ENCODE measurements around the gene TMA7. TPM values are rescaled to one million over a fixed set of nuclear protein-coding genes. Genes with fewer than 3 reads are reported as not detected.

TMA7 gene
- total and polyA plus RNA-seq, 2 donors (not counting 3 experiments of a cell fraction or from before 2014, with no cell fraction given), result 137 to 306 TPM

- Histone ChIP-seq H3K79me2 (ENCODE audit: control insufficient read depth, insufficient read depth, low read length) (peaks cover 35% of the 10 kb centered on the region), H3K27ac (ENCODE audit: insufficient read depth, low read depth, low read length) (peak overlapping the region; percentile 98), H3K4me2 (ENCODE audit: insufficient read depth, low read length) (no peak overlapping the region), H3K9ac (replicated peaks; ENCODE audit: extremely low read depth, insufficient read depth, low read length) (peak overlapping the region; percentile 43), H4K20me1 (replicated peaks; ENCODE audit: control insufficient read depth, extremely low read depth, insufficient read depth, low read length) (no peaks in the 10 kb centered on the region), H3K4me1 (ENCODE audit: control insufficient read depth, extremely low read depth, insufficient read depth, low read length) (peaks cover 24% of the 10 kb centered on the region), H3K36me3 (ENCODE audit: control insufficient read depth in 2 of 2, extremely low read depth in 1 of 2, insufficient read depth in 2 of 2, low read length in 2 of 2) (peaks cover 0 to 42% of the 10 kb centered on the region in 2 experiments), H3K4me3 (replicated peaks in 1 of 3; ENCODE audit: insufficient read depth in 1 of 3, low read depth in 1 of 3, low read length in 3 of 3) (no peak overlapping the region), H3K9me3 (replicated peaks; ENCODE audit: control insufficient read depth, insufficient read depth, low read length) (no peaks in the 10 kb centered on the region), H3K9me1 (replicated peaks; ENCODE audit: control insufficient read depth, extremely low read depth, insufficient read depth, low read length) (no peaks in the 10 kb centered on the region), H3K27me3 (ENCODE audit: control insufficient read depth in 2 of 2, insufficient read depth in 2 of 2, low read length in 2 of 2) (no peaks in the 10 kb centered on the region), H2AFZ (ENCODE audit: low read depth, low read length) (no peak overlapping the region)
- intact Hi-C loops (cut with micrococcal nuclease), result loop anchor here (1.0 to 2.0 kb wide), 10 partner anchors 8 to 221 kb away; partner anchors contain the start of genes ATRIP, CCDC51, SLC26A6 and TMA7
- DNase-seq (ENCODE audit: low read depth, low spot score) (no peak), FAIRE-seq (no peak)
- dilution Hi-C loops (cut with MboI; ENCODE audit: extremely low pct_ligation_motif_present, low sequenced_read_pairs), result no loop called here
- POLR2A ChIA-PET, result no interaction called here
- CTCF ChIA-PET, result interaction anchor here (0.8 to 6.2 kb wide), 8 partner anchors 8 to 92 kb away, joined by 3 to 63 read pairs (median 5); partner anchors contain the start of genes PFKFB4 and SHISA5
- TF ChIP-seq EZH2 (IDR thresholded peaks at IDR 0.05; ENCODE audit: borderline replicate concordance, low read depth, low read length, severe bottlenecking) (no peak), FOS (IDR thresholded peaks at IDR 0.05; ENCODE audit: borderline replicate concordance, insufficient read depth, low read length) (no peak), POLR2AphosphoS5 (IDR thresholded peaks at IDR 0.05; ENCODE audit: insufficient read depth, low read depth, low read length) (no peak), GATA2 (IDR thresholded peaks at IDR 0.05; ENCODE audit: insufficient read depth, insufficient read length, low read depth, low read length) (no peak), MAX (IDR thresholded peaks at IDR 0.05; ENCODE audit: insufficient read depth, insufficient read length) (no peak), MYC (IDR thresholded peaks at IDR 0.05; ENCODE audit: low read depth, low read length) (no peak), POLR2A (IDR thresholded peaks at IDR 0.05; ENCODE audit: low read depth, low read length) (no peak), CTCF (IDR thresholded peaks at IDR 0.05; ENCODE audit: extremely low read depth in 1 of 2, insufficient read depth in 1 of 2, low read depth in 1 of 2, low read length in 2 of 2) (no peak), JUN (IDR thresholded peaks at IDR 0.05; ENCODE audit: borderline replicate concordance, insufficient read depth, insufficient read length, low read depth) (no peak)
- no TSS peak for BruUV-seq (replicated peaks)
These were observed 25.1 kb downstream of the TMA7 start for GRCh38 chr3:48465237-48465530.

Measured in endothelial cell of umbilical vein (primary cell).